HG02884 (cell line): ENCODE data around the gene NUMB.

Experiments used
- ATAC-seq: cut with Tn5 transposase; IDR thresholded peaks from one replicate; pipeline ENCODE4 v1.9.1; 2021; ENCODE audit warnings: mild to moderate bottlenecking, moderate library complexity; ENCODE audit not compliant: unreplicated experiment

The NUMB gene

GRCh38 chr14:73466861-73467260 lies 8.5 kb upstream of the NUMB start:
- no peak for ATAC-seq

GRCh38 chr14:73465823-73466532 lies 7.6 kb upstream of the NUMB start:
- ATAC-seq = no peak

GRCh38 chr14:73463411-73463810 lies 5.1 kb upstream of the NUMB start:
- ATAC-seq = no peak

GRCh38 chr14:73462815-73463214 lies 4.5 kb upstream of the NUMB start:
- no peak for ATAC-seq

- ATAC-seq = no peak
These were observed 3.8 kb upstream of the NUMB start for GRCh38 chr14:73462048-73462715.

- ATAC-seq = no peak
These were observed 3.2 kb upstream of the NUMB start for GRCh38 chr14:73461478-73462047.

- no peak for ATAC-seq
These were observed 2.4 kb upstream of the NUMB start for GRCh38 chr14:73460691-73461127.

GRCh38 chr14:73459959-73460358 lies 1.6 kb upstream of the NUMB start:
- ATAC-seq = no peak

- ATAC-seq = no peak
These were observed 493 bp downstream of the NUMB start for GRCh38 chr14:73457924-73458182.

GRCh38 chr14:73457041-73457923 lies 1.1 kb downstream of the NUMB start:
- ATAC-seq = no peak

GRCh38 chr14:73455294-73455693 lies 3.1 kb downstream of the NUMB start:
- no peak for ATAC-seq

- no peak for ATAC-seq
These were observed 5.8 kb downstream of the NUMB start for GRCh38 chr14:73452341-73453186.

GRCh38 chr14:73443758-73444157 lies 14.6 kb downstream of the NUMB start:
- ATAC-seq = no peak

GRCh38 chr14:73441286-73441685 lies 17.1 kb downstream of the NUMB start:
- ATAC-seq = no peak

- no peak for ATAC-seq
These were observed 19.4 kb downstream of the NUMB start for GRCh38 chr14:73438993-73439392.

- ATAC-seq = no peak
These were observed 21.1 kb downstream of the NUMB start for GRCh38 chr14:73437206-73437605.

- ATAC-seq = no peak
These were observed 26.2 kb downstream of the NUMB start for GRCh38 chr14:73432124-73432523.

- ATAC-seq = no peak
These were observed 30.0 kb downstream of the NUMB start for GRCh38 chr14:73428353-73428824.

GRCh38 chr14:73427516-73428264 lies 30.7 kb downstream of the NUMB start:
- no peak for ATAC-seq

GRCh38 chr14:73426877-73427276 lies 31.5 kb downstream of the NUMB start:
- ATAC-seq = no peak
